OCI-LY3 (cell line): ENCODE results near the gene RPS3.

Experiments used
- H2AFZ ChIP-seq: fragments of 200-600, 300-600 bp; shearing (Covaris generic); 2 replicates; pipeline ENCODE4 v1.6.0; 2014; ENCODE audit warnings: antibody characterized with exemption, low read depth, low read length
- H3K27ac ChIP-seq: fragments of 200-600, 300-600 bp; sonication (generic); 2 replicates; pipeline ENCODE4 v1.5.1; 2014; ENCODE audit warnings: mild to moderate bottlenecking, low read length, moderate library complexity, mixed read lengths
- H3K27me3 ChIP-seq: fragments of 200-600, 300-600 bp; sonication (generic); 2 replicates; pipeline ENCODE4 v1.6.1; 2014; ENCODE audit warnings: low read depth, low read length, mixed read lengths
- H3K36me3 ChIP-seq: fragments of 200-600, 300-600 bp; sonication (generic); replicated peaks from 2 replicates; pipeline ENCODE3; 2014; ENCODE audit warnings: low read depth, low read length, mixed read lengths
- H3K4me1 ChIP-seq: fragments of 300-600, 200-600 bp; sonication (generic); 2 replicates; pipeline ENCODE4 v1.6.1; 2014; ENCODE audit warnings: low read length, mixed read lengths
- H3K4me2 ChIP-seq: fragments of 200-600, 300-600 bp; sonication (generic); 2 replicates; pipeline ENCODE4 v1.6.1; 2014; ENCODE audit warnings: low read length, mixed read lengths
- H3K4me3 ChIP-seq: fragments of 300-600, 200-600 bp; sonication (generic); 2 replicates; pipeline ENCODE4 v1.5.1; 2014; ENCODE audit warnings: antibody characterized with exemption, mild to moderate bottlenecking, low read length, moderate library complexity
- H3K79me2 ChIP-seq: fragments of 300-600, 200-600 bp; shearing (Covaris generic); 2 replicates; pipeline ENCODE4 v1.6.1; 2014; ENCODE audit warnings: mild to moderate bottlenecking, low read length, mixed read lengths
- H3K9ac ChIP-seq: fragments of 300-600, 200-600 bp; shearing (Covaris generic); 2 replicates; pipeline ENCODE4 v1.6.0; 2014; ENCODE audit warnings: mild to moderate bottlenecking, low read length, moderate library complexity
- H3K9me3 ChIP-seq: fragments of 200-600, 300-600 bp; shearing (Covaris generic); 2 replicates; pipeline ENCODE4 v1.6.1; 2014; ENCODE audit warnings: low read length, mixed read lengths; ENCODE audit not compliant: insufficient read depth
- H4K20me1 ChIP-seq: fragments of 200-600, 300-600 bp; sonication (generic); 2 replicates; pipeline ENCODE4 v1.6.1; 2016; ENCODE audit warnings: low read length, mixed read lengths; ENCODE audit not compliant: insufficient read depth
- EZH2phosphoT487 ChIP-seq: fragments of 200-600 bp; shearing (Covaris generic); IDR thresholded peaks from 2 replicates; pipeline ENCODE4 v1.6.1; 2018; ENCODE audit warnings: antibody characterized with exemption, mixed run types, low read depth
- TF ChIP-seq, protein P1 (sequence below): fragments of 200-600, 300-600 bp; sonication (generic); IDR thresholded peaks from 2 replicates; pipeline ENCODE4 v1.5.1; 2014; ENCODE audit warnings: antibody characterized with exemption, low read length, low read depth

Gene RPS3

DNA sequence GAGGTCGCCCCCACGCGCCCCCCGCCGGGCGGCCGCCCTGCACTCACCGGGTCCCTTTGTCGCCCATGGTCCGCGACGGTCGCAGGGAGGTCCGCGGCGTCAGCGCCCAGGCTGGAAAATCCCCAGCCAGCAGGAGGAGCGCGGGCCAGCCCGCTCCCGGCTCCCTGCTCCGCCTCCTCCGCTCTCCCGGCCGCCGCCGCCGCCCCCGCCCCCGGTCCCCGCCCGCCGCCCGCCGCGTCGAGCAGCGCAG is 47.9 kb upstream of the RPS3 start, which contains the start of gene ARRB1:
ARRB1 (minus strand) TSS at position 121 of the 250 bp plus-strand sequence; CDS start at position 67, 54 bp downstream.
- Histone ChIP-seq H3K27me3 (0 out of 2 replicates have a peak, but pooled peaks cover 3% of the 10 kb centered on the region), H3K79me2 (no peaks in the 10 kb centered on the region), H3K4me1 (no peaks in the 10 kb centered on the region), H4K20me1 (no peaks in the 10 kb centered on the region), H3K9ac (no peak within 1 kb of the TSS), H3K4me3 (no peak within 1 kb of the TSS), H2AFZ (no peak within 1 kb of the TSS), H3K4me2 (no peak within 1 kb of the TSS), H3K9me3 (no peaks in the 10 kb centered on the region), H3K27ac (no peak within 1 kb of the TSS), H3K36me3 (no peaks in the 10 kb centered on the region)
- TF ChIP-seq, protein P1, sequence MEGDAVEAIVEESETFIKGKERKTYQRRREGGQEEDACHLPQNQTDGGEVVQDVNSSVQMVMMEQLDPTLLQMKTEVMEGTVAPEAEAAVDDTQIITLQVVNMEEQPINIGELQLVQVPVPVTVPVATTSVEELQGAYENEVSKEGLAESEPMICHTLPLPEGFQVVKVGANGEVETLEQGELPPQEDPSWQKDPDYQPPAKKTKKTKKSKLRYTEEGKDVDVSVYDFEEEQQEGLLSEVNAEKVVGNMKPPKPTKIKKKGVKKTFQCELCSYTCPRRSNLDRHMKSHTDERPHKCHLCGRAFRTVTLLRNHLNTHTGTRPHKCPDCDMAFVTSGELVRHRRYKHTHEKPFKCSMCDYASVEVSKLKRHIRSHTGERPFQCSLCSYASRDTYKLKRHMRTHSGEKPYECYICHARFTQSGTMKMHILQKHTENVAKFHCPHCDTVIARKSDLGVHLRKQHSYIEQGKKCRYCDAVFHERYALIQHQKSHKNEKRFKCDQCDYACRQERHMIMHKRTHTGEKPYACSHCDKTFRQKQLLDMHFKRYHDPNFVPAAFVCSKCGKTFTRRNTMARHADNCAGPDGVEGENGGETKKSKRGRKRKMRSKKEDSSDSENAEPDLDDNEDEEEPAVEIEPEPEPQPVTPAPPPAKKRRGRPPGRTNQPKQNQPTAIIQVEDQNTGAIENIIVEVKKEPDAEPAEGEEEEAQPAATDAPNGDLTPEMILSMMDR, result no peak
- TF ChIP-seq EZH2phosphoT487, result no peak

DNA sequence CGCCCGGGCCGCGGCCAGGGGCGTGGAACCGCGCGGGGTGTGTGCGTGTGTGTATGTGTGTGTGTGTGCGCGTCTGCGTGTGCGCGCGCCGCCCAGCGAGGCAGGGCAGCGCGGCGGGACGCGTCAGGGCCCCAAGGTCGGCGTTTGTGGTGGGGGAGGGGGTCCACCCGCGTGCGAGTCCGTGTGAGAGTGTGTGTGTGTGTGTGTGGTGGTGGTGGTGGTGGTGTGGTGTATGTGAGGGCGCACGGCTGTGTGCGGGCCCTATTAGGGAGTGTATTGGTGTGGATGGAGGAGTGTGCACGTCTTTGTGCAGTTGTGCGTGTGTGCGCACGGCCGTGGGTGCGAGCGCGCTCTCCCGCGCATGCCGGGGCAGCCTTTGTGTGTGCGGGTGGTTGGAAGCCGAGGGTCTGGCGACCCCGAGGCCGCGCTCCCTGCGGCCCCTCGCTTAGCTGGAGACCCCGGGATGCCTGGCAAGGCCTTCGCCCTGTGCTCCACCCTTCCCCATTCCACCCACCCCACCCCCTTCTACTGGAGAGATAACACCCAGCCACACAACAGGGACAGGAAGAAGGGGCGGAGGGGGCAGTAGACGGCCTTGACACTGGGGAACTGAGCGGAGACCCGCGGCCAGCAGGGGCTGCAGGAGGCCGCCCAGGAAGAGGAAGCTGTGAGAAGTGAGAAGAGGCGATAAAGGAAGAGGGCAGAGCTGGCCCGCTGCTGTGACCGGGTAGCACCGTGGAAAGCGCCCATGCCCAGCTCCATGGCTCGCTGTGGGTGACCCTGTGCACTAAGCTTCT is 47.3 kb upstream of the RPS3 start:
- H3K9me3 ChIP-seq, result no peaks in the 10 kb centered on the region
- H4K20me1 ChIP-seq, result no peaks in the 10 kb centered on the region
- TF ChIP-seq, protein P1, result no peak
- no peak for TF ChIP-seq EZH2phosphoT487
- H3K27me3 ChIP-seq, result 0 out of 2 replicates have a peak, but pooled peaks cover 6% of the 10 kb centered on the region
- no peak overlapping the region for H3K4me2 ChIP-seq
- H2AFZ ChIP-seq, result no peak overlapping the region
- H3K4me3 ChIP-seq, result no peak overlapping the region
- no peaks in the 10 kb centered on the region for H3K36me3 ChIP-seq
- no peak overlapping the region for H3K27ac ChIP-seq
- no peaks in the 10 kb centered on the region for H3K79me2 ChIP-seq
- H3K4me1 ChIP-seq, result no peaks in the 10 kb centered on the region
- H3K9ac ChIP-seq, result no peak overlapping the region

DNA sequence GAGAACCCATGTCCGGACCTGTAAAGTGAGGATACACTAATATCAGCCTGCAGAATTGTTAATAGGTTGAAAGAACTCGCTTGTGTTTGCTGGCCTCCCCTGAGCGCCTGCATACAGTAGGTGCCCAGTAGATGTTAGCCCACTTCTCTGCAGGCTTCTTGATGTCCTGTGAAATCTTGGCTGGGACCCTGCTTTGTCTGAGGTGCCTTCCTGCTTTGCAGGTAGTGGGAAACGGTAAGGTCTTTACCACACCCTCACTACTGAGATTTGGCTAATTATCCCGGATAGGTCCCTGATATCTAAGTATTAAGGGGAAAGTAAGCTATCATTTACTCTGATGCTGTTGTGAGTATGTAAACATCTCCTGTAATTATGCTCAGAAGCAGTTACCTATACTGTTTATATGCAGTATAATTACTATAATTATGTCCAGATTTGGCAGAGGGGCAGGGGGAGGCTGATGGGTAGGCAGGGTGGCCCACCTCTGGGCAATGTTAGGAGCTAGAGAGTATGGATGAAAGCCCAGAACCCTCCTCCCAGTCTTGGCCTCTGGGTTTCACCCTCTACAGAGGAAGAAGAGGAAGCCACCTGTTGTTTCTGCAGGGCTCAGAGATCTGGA is 46.6 kb upstream of the RPS3 start:
- TF ChIP-seq EZH2phosphoT487, result no peak
- TF ChIP-seq, protein P1, result no peak
- Histone ChIP-seq H3K9ac (no peak overlapping the region), H3K4me3 (no peak overlapping the region), H3K27ac (no peak overlapping the region), H3K9me3 (no peaks in the 10 kb centered on the region), H3K36me3 (no peaks in the 10 kb centered on the region), H4K20me1 (no peaks in the 10 kb centered on the region), H2AFZ (no peak overlapping the region), H3K4me2 (no peak overlapping the region), H3K4me1 (no peaks in the 10 kb centered on the region), H3K79me2 (no peaks in the 10 kb centered on the region), H3K27me3 (peaks cover 6% of the 10 kb centered on the region; the same call in 1 of the 2 replicates)

DNA sequence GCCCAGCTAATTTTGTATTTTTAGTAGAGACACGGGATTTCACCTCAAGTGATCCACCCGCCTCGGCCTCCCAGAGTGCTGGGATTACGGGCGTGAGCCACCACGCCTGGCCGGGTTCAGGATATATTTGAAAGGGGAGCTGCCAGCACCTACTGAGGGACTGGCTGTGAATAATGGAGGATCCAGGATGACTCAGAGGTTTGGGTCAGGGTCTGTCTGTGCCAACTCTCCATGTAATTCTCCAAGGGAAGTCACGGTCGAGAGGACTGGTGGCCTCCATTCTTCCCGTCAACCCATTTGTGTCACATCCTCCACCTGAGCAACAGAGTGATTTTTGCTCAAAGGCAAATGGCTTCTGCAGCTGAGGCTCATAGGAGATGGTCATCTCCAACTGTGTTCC is 44.3 kb upstream of the RPS3 start:
- TF ChIP-seq, protein P1, result no peak
- H3K9me3 ChIP-seq, result no peaks in the 10 kb centered on the region
- H3K27ac ChIP-seq, result no peak overlapping the region
- H4K20me1 ChIP-seq, result no peaks in the 10 kb centered on the region
- no peaks in the 10 kb centered on the region for H3K36me3 ChIP-seq
- no peak overlapping the region for H3K4me2 ChIP-seq
- H3K27me3 ChIP-seq, result peaks cover 9% of the 10 kb centered on the region; the same call in 1 of the 2 replicates
- no peak overlapping the region for H3K4me3 ChIP-seq
- H3K9ac ChIP-seq, result no peak overlapping the region
- no peaks in the 10 kb centered on the region for H3K79me2 ChIP-seq
- no peaks in the 10 kb centered on the region for H3K4me1 ChIP-seq
- no peak overlapping the region for H2AFZ ChIP-seq
